Measurements from ENCODE around the gene DROSHA.
"Not testable (repeated sequence)": the region's sequence is repeated elsewhere in the genome, so short reads cannot be mapped to it uniquely, and the experiment has no call there.

Gene DROSHA

DNA sequence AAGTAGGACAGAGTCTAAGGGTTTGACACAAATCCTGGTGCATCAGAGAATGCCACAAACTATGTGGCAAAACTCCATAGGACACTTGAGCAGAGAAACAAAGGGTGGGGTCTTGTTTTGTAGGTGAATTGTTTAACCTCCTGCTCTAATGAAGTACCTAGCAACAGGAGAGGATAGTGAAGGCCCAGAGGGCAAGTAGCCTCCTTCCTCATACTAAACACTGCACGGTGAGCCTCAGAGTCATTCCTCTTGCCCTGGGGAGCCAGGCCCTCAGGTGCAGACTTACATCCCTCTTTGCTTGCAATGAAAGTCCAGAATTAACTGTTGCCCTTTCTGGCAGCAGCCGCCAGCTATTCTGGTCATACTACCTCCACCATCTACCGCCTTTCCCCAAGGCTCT is 166.1 kb downstream of the DROSHA start:
- Histone ChIP-seq H3K27me3 (replicated peaks; ENCODE audit: insufficient read depth, low read length) (no peaks in the 10 kb centered on the region), H3F3A (ENCODE audit: insufficient read depth, low read length) (no peaks in the 10 kb centered on the region), H4K20me1 (ENCODE audit: insufficient read depth, low read length) (no peaks in the 10 kb centered on the region), H3K9me2 (replicated peaks; ENCODE audit: insufficient read depth, low read length) (no peaks in the 10 kb centered on the region), H3K9ac (ENCODE audit: low read length) (no peak overlapping the region), H3K4me1 (ENCODE audit: low read length) (no peaks in the 10 kb centered on the region), H3K27ac (ENCODE audit: low read length) (no peak overlapping the region), H3K9me3 (replicated peaks; ENCODE audit: insufficient read depth, low read length) (no peaks in the 10 kb centered on the region), H3K4me3 (ENCODE audit: low read length) (no peak overlapping the region), H3K4me2 (ENCODE audit: low read depth, low read length) (no peak overlapping the region), H2AFZ (ENCODE audit: low read length) (no peak overlapping the region), H3K36me3 (replicated peaks; ENCODE audit: insufficient read depth, low read length) (no peaks in the 10 kb centered on the region), H3K79me2 (ENCODE audit: low read length) (no peaks in the 10 kb centered on the region)
- no peak for DNase-seq
- TF ChIP-seq EZH2phosphoT487 (IDR thresholded peaks at IDR 0.05; ENCODE audit: low read length) (no peak), EZH2 (optimal IDR thresholded peaks at IDR 0.05; ENCODE audit: low read depth, low read length) (no peak)

DNA sequence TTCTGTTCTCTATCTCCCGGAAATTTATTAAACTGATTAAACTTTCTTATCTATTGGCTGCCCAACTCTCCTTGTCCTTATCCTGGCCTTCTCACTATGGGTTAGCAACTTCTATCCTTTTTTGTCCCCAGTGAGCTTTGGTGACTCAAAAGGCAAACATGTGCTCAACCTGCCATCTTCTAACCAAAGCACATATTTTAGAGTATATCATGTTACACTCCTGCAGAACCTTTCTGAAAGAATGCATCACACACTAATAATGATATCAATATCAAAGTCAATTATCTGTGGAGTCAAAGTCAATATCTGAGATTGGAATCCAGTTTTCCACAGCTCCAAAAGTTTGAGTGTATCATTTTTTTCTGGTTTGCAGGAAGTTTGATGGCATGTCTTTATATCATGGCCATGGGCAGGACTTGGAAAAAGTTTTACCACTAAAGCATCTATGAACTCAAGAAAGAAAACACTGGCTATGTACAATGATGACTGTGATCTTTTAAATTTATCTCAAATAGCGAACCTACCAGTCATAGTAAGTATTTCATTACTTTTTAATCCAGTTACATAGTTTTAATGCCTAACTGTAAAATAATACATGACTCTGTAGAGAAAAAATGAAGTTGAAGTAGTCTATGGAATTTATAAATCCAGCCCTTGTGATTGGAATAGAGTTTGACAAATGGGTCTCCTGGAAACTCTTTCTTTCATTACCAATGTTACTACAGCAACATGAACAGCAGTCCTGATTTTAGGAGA is 166.8 kb downstream of the DROSHA start:
- no peak overlapping the region for H3K9ac ChIP-seq (ENCODE audit: low read length)
- H3K4me2 ChIP-seq (ENCODE audit: low read depth, low read length) = no peak overlapping the region
- H3K27ac ChIP-seq (ENCODE audit: low read length) = no peak overlapping the region
- H3K4me3 ChIP-seq (ENCODE audit: low read length) = no peak overlapping the region
- H4K20me1 ChIP-seq (ENCODE audit: insufficient read depth, low read length) = no peaks in the 10 kb centered on the region
- H3F3A ChIP-seq (ENCODE audit: insufficient read depth, low read length) = no peaks in the 10 kb centered on the region
- no peaks in the 10 kb centered on the region for H3K9me3 ChIP-seq (replicated peaks; ENCODE audit: insufficient read depth, low read length)
- H3K27me3 ChIP-seq (replicated peaks; ENCODE audit: insufficient read depth, low read length) = no peaks in the 10 kb centered on the region
- TF ChIP-seq EZH2 (optimal IDR thresholded peaks at IDR 0.05; ENCODE audit: low read depth, low read length) = no peak
- no peak for TF ChIP-seq EZH2phosphoT487 (IDR thresholded peaks at IDR 0.05; ENCODE audit: low read length)
- TF ChIP-seq, protein P1, sequence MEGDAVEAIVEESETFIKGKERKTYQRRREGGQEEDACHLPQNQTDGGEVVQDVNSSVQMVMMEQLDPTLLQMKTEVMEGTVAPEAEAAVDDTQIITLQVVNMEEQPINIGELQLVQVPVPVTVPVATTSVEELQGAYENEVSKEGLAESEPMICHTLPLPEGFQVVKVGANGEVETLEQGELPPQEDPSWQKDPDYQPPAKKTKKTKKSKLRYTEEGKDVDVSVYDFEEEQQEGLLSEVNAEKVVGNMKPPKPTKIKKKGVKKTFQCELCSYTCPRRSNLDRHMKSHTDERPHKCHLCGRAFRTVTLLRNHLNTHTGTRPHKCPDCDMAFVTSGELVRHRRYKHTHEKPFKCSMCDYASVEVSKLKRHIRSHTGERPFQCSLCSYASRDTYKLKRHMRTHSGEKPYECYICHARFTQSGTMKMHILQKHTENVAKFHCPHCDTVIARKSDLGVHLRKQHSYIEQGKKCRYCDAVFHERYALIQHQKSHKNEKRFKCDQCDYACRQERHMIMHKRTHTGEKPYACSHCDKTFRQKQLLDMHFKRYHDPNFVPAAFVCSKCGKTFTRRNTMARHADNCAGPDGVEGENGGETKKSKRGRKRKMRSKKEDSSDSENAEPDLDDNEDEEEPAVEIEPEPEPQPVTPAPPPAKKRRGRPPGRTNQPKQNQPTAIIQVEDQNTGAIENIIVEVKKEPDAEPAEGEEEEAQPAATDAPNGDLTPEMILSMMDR (IDR thresholded peaks at IDR 0.05; ENCODE audit: low read length) = no peak
- no peak overlapping the region for H2AFZ ChIP-seq (ENCODE audit: low read length)
- H3K9me2 ChIP-seq (replicated peaks; ENCODE audit: insufficient read depth, low read length) = no peaks in the 10 kb centered on the region
- H3K4me1 ChIP-seq (ENCODE audit: low read length) = no peaks in the 10 kb centered on the region
- no peaks in the 10 kb centered on the region for H3K36me3 ChIP-seq (replicated peaks; ENCODE audit: insufficient read depth, low read length)
- no peak for DNase-seq
- H3K79me2 ChIP-seq (ENCODE audit: low read length) = no peaks in the 10 kb centered on the region

DNA sequence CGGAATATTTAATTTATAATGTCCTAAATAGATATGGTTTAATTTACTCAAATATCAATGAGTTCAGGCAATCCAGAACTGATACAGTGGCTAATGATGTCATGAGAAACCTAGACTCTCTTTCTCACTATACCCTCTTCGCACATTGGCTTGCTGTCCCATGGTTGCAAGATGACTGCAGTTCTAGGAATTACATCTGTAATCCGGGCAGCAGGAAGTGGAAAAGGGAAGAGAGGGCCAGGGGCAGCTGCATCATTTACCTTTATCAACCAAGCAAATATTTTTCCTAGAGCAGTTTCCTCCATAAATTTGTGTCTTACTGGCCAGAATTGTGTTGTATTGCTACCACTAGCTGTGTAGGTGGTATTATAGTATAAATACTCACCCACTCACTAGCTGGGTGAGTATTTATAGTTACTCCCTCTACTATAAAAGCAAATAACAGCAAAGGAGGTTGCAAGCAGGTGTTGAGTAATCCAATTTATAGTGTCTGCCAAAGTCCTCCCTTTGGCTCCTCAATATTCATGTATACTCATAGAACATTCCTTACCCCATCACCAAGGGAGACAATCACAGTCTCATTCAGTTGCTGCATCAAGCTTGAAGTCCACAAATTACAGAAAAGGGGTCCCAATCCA is 168.8 kb downstream of the DROSHA start:
- Histone ChIP-seq H2AFZ (ENCODE audit: low read length) (no peak overlapping the region), H3K4me3 (ENCODE audit: low read length) (no peak overlapping the region), H3K4me2 (ENCODE audit: low read depth, low read length) (no peak overlapping the region), H3K9me2 (replicated peaks; ENCODE audit: insufficient read depth, low read length) (no peaks in the 10 kb centered on the region), H3F3A (ENCODE audit: insufficient read depth, low read length) (no peaks in the 10 kb centered on the region), H3K36me3 (replicated peaks; ENCODE audit: insufficient read depth, low read length) (no peaks in the 10 kb centered on the region), H3K9me3 (replicated peaks; ENCODE audit: insufficient read depth, low read length) (no peaks in the 10 kb centered on the region), H3K27me3 (replicated peaks; ENCODE audit: insufficient read depth, low read length) (no peaks in the 10 kb centered on the region), H3K79me2 (ENCODE audit: low read length) (no peaks in the 10 kb centered on the region), H3K9ac (ENCODE audit: low read length) (no peak overlapping the region), H3K27ac (ENCODE audit: low read length) (no peak overlapping the region), H3K4me1 (ENCODE audit: low read length) (no peaks in the 10 kb centered on the region), H4K20me1 (ENCODE audit: insufficient read depth, low read length) (no peaks in the 10 kb centered on the region)
- DNase-seq = no peak
- TF ChIP-seq, protein P1 (IDR thresholded peaks at IDR 0.05; ENCODE audit: low read length) = no peak
- TF ChIP-seq EZH2 (optimal IDR thresholded peaks at IDR 0.05; ENCODE audit: low read depth, low read length) (no peak), EZH2phosphoT487 (IDR thresholded peaks at IDR 0.05; ENCODE audit: low read length) (no peak)

DNA sequence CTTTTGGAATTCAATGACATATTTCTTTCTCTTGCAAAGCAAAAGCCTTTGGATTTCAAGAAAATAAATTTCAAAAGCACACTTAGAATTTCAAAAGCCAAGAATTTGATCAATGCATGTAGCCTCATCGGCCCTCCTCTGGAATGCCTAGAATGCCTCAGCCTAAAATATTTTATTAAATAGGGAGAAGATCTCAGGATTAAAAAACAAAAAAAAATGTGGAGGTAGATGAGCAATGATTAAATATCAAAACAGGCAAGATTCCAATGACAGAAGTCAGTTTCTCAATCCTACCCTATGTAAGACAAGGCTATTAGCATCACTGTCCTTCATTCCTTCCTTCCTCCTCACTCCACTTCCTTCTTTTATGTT is 169.4 kb downstream of the DROSHA start:
- no peak for TF ChIP-seq EZH2 (optimal IDR thresholded peaks at IDR 0.05; ENCODE audit: low read depth, low read length)
- TF ChIP-seq EZH2phosphoT487 (IDR thresholded peaks at IDR 0.05; ENCODE audit: low read length) = no peak
- TF ChIP-seq, protein P1 (IDR thresholded peaks at IDR 0.05; ENCODE audit: low read length) = no peak
- no peak overlapping the region for H2AFZ ChIP-seq (ENCODE audit: low read length)
- no peaks in the 10 kb centered on the region for H3K79me2 ChIP-seq (ENCODE audit: low read length)
- no peaks in the 10 kb centered on the region for H3F3A ChIP-seq (ENCODE audit: insufficient read depth, low read length)
- H3K9me3 ChIP-seq (replicated peaks; ENCODE audit: insufficient read depth, low read length) = no peaks in the 10 kb centered on the region
- no peaks in the 10 kb centered on the region for H3K27me3 ChIP-seq (replicated peaks; ENCODE audit: insufficient read depth, low read length)
- no peak overlapping the region for H3K4me2 ChIP-seq (ENCODE audit: low read depth, low read length)
- no peak overlapping the region for H3K27ac ChIP-seq (ENCODE audit: low read length)
- DNase-seq = no peak
- no peaks in the 10 kb centered on the region for H3K9me2 ChIP-seq (replicated peaks; ENCODE audit: insufficient read depth, low read length)
- no peaks in the 10 kb centered on the region for H4K20me1 ChIP-seq (ENCODE audit: insufficient read depth, low read length)
- no peaks in the 10 kb centered on the region for H3K4me1 ChIP-seq (ENCODE audit: low read length)
- no peak overlapping the region for H3K9ac ChIP-seq (ENCODE audit: low read length)
- H3K4me3 ChIP-seq (ENCODE audit: low read length) = no peak overlapping the region
- H3K36me3 ChIP-seq (replicated peaks; ENCODE audit: insufficient read depth, low read length) = no peaks in the 10 kb centered on the region

DNA sequence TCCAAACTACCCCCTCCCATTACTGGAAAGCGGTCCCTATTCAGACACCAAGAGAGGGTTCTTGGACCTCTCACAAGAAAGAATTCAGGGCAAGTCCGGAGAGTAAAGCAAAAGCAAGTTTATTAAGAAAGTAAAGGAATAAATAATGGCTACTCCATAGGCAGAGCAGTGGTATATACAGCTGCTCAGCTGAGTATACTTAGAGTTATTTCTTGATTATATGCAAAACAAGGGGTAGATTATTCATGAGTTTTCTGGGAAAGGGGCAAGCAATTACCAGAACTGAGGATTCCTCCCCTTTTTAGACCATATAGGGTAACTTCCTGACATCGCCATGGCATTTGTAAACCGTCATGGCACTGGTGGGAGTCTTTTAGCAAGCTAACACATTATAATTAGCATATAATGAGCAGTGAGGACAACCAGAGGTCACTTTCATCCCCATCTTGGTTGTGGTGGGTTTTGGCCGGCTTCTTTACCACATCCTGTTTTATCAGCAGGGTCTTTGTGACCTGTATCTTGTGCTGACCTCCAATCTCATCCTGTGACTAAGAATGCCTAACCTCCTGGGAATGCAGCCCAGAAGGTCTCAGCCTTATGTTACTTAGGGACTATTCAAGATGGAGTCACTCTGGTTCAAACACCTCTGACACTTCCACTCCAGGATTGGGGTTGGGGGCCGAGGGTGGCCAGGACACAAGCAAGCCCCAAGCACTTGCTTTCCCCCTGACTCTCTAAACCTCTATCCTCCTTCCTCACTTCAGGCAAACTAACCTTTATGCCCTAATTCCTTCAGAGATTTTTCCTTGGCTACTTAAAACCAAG is 170.0 kb downstream of the DROSHA start:
- not testable (repeated sequence) for H3K9me3 ChIP-seq (replicated peaks; ENCODE audit: insufficient read depth, low read length); H3K9me2 ChIP-seq (replicated peaks; ENCODE audit: insufficient read depth, low read length); H3K4me1 ChIP-seq (ENCODE audit: low read length); H3K4me2 ChIP-seq (ENCODE audit: low read depth, low read length); H4K20me1 ChIP-seq (ENCODE audit: insufficient read depth, low read length); H3F3A ChIP-seq (ENCODE audit: insufficient read depth, low read length); H3K9ac ChIP-seq (ENCODE audit: low read length); DNase-seq; H3K27me3 ChIP-seq (replicated peaks; ENCODE audit: insufficient read depth, low read length); H3K4me3 ChIP-seq (ENCODE audit: low read length); H3K36me3 ChIP-seq (replicated peaks; ENCODE audit: insufficient read depth, low read length); H3K27ac ChIP-seq (ENCODE audit: low read length); H3K79me2 ChIP-seq (ENCODE audit: low read length); H2AFZ ChIP-seq (ENCODE audit: low read length)

All from MM.1S (cell line).